Measurements from ENCODE around the gene CTPS2.

DNA sequence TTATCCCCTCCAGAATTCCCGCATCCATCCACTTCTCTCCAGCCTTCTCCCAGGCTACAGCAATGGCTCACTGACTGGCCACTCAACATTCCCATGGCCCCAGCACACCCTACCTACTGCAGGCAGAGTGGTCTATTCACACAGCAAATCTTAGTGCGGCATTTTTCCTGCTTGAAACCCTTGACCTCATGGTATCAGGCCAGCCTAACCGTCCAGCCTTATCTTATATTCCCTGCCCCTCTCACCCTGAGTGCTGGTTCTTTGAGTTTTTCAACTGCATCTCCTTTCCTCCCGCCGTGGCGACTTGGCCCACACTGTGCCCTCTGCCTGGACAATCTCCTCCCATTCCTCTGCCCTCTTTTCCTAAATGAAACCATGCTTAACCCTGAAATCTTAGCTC is 72.5 kb downstream of the CTPS2 start:
- TF ChIP-seq, protein P1, sequence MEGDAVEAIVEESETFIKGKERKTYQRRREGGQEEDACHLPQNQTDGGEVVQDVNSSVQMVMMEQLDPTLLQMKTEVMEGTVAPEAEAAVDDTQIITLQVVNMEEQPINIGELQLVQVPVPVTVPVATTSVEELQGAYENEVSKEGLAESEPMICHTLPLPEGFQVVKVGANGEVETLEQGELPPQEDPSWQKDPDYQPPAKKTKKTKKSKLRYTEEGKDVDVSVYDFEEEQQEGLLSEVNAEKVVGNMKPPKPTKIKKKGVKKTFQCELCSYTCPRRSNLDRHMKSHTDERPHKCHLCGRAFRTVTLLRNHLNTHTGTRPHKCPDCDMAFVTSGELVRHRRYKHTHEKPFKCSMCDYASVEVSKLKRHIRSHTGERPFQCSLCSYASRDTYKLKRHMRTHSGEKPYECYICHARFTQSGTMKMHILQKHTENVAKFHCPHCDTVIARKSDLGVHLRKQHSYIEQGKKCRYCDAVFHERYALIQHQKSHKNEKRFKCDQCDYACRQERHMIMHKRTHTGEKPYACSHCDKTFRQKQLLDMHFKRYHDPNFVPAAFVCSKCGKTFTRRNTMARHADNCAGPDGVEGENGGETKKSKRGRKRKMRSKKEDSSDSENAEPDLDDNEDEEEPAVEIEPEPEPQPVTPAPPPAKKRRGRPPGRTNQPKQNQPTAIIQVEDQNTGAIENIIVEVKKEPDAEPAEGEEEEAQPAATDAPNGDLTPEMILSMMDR (IDR thresholded peaks at IDR 0.05) = no peak
- TF ChIP-seq POLR2AphosphoS5 (IDR thresholded peaks at IDR 0.05) = no peak

Data from breast epithelium (tissue), 3 donors.